Panc1 (cell line): ENCODE measurements around the gene MIOX.

Experiments used
- CTCF ChIP-seq: fragments of 450-650 bp; IDR thresholded peaks from 2 replicates; pipeline ENCODE4 v1.5.1; 2017; ENCODE audit warnings: mild to moderate bottlenecking
- SIN3A ChIP-seq: IDR thresholded peaks from 2 replicates; pipeline ENCODE4 v1.6.1; 2012; ENCODE audit warnings: low read depth, mild to moderate bottlenecking, low read length, moderate library complexity, borderline replicate concordance; ENCODE audit not compliant: insufficient read depth

- TF ChIP-seq CTCF (peak; percentile 82), SIN3A (peak; percentile 49; the same call in 1 of the 2 replicates)
These were observed 39.6 kb downstream of the MIOX start for GRCh38 chr22:50526108-50526833.
